HepG2 (cell line): ENCODE data around the gene PYCARD. TPM values are rescaled to one million over a fixed set of nuclear protein-coding genes. Genes with fewer than 3 reads are reported as not detected.

Experiments
- ATAC-seq: fragments of 200-7000 bp; cut with Tn5 transposase; 3 replicates; pipeline ENCODE4 v1.9.1; 2020; ENCODE audit warnings: mild to moderate bottlenecking, moderate library complexity
- BruUV-seq: library from RNA; stranded (reverse); fragments of 400-500 nt; replicated peaks from 2 replicates; lab custom pipeline; 2021; lab: Mats Ljungman, UMichigan
- CTCF ChIA-PET: fragments of 300-600 bp; formaldehyde crosslinking; extraction: SDS; loops from one replicate; lab custom pipeline; 2021; ENCODE audit warnings: low total read pairs, inconsistent platforms, low intra/inter-chr PET ratio; lab: Yijun Ruan, JAX
- POLR2A ChIA-PET: fragments of 350-600 bp; sonication (Branson Sonifier 250); formaldehyde crosslinking; loops from one replicate; lab custom pipeline; 2020; ENCODE audit warnings: antibody characterized with exemption, inconsistent platforms; lab: Yijun Ruan, JAX
- DNase-seq: peaks from one replicate; pipeline ENCODE4 v3.0.0-alpha.2; 2015; ENCODE audit warnings: low spot score
- FAIRE-seq: peaks from 3 replicates; lab custom pipeline; 2011; peaks lifted over from hg19 to GRCh38; lab: Jason Lieb, UNC
- H2AFZ ChIP-seq: one replicate; pipeline ENCODE4 v1.6.1; 2011; ENCODE audit warnings: low read length, inconsistent platforms
- H3K27ac ChIP-seq: fragments of 300-600 bp; 3 replicates; pipeline ENCODE4 v1.8.0; 2011; ENCODE audit warnings: mixed run types, mild to moderate bottlenecking, mixed read lengths, low read length, inconsistent platforms; ENCODE audit not compliant: insufficient read depth; ENCODE audit errors: extremely low read length
- H3K27me3 ChIP-seq, 2 experiments: fragments of 200-600 bp in 1 of 2; 2 replicates in 1 of 2; 3 replicates in 1 of 2; pipeline versions ENCODE4 v1.6.0 to v1.8.0; 2011; ENCODE audit warnings: low read length in 2 of 2, mild to moderate bottlenecking in 2 of 2, moderate library complexity in 2 of 2, inconsistent platforms in 1 of 2; ENCODE audit not compliant: insufficient read depth in 2 of 2, control insufficient read depth in 1 of 2
- H3K36me3 ChIP-seq, 2 experiments: fragments of 200-600 bp in 1 of 2; replicated peaks in 1 of 2; 2 replicates in 1 of 2; 3 replicates in 1 of 2; pipeline versions ENCODE4 v1.5.1 to v1.8.0; 2011; ENCODE audit warnings: low read length in 2 of 2, inconsistent platforms in 1 of 2; ENCODE audit not compliant: insufficient read depth in 2 of 2, control insufficient read depth in 1 of 2
- H3K4me1 ChIP-seq: 2 replicates; pipeline ENCODE4 v1.5.1; 2012; ENCODE audit warnings: low read length, inconsistent platforms; ENCODE audit not compliant: insufficient read depth
- H3K4me2 ChIP-seq: 2 replicates; pipeline ENCODE4 v1.6.0; 2011; ENCODE audit warnings: low read depth, low read length, inconsistent platforms
- H3K4me3 ChIP-seq, 3 experiments: fragments of 200-600 bp in 1 of 3; sonication (generic), shearing (Covaris generic) in 1 of 3; replicated peaks in 1 of 3; 2 replicates each; pipeline ENCODE4 v1.5.1; 2011 to 2016; ENCODE audit warnings: low read length in 3 of 3, inconsistent platforms in 2 of 3, low read depth in 2 of 3, mild to moderate bottlenecking in 2 of 3, control low read depth in 1 of 3, mixed read lengths in 1 of 3; ENCODE audit not compliant: insufficient read depth in 1 of 3
- H3K79me2 ChIP-seq: one replicate; pipeline ENCODE4 v1.6.1; 2011; ENCODE audit warnings: low read length, inconsistent platforms; ENCODE audit not compliant: insufficient read depth
- H3K9ac ChIP-seq: 2 replicates; pipeline ENCODE4 v1.6.0; 2011; ENCODE audit warnings: mild to moderate bottlenecking, low read depth, low read length, inconsistent platforms; ENCODE audit not compliant: insufficient read depth
- H3K9me3 ChIP-seq: 2 replicates; pipeline ENCODE4 v1.5.1; 2012; ENCODE audit warnings: mild to moderate bottlenecking, low read length
- H4K20me1 ChIP-seq: 2 replicates; pipeline ENCODE4 v1.6.0; 2011; ENCODE audit warnings: inconsistent platforms, mild to moderate bottlenecking, low read length, moderate library complexity; ENCODE audit not compliant: insufficient read depth
- FOXA3 ChIP-seq: IDR thresholded peaks from 2 replicates; pipeline ENCODE4 v1.6.1; 2016; ENCODE audit warnings: missing genetic modification reagents, missing compliant biosample characterization
- GTF2F1 ChIP-seq: fragments of 150-350 bp; IDR thresholded peaks from 2 replicates; pipeline ENCODE4 v1.6.1; 2014; ENCODE audit warnings: low read length
- ZNF768 ChIP-seq: sonication (generic); formaldehyde crosslinking; IDR thresholded peaks from 2 replicates; pipeline ENCODE4 v1.4.0; 2020; ENCODE audit warnings: missing genetic modification reagents
- WGBS: methylation state at CpG from one replicate; pipeline ENCODE4 v1.1.6; 2017; ENCODE audit warnings: low lambda C conversion rate; 5-methylcytosine and 5-hydroxymethylcytosine counted together
- in situ Hi-C: cut with HindIII; loops from 2 replicates; pipeline ENCODE4 v1.10.0; 2017; ENCODE audit warnings: low pct_unique_long_range_greater_than_20kb; ENCODE audit not compliant: extremely low pct_ligation_motif_present
- intact Hi-C: fragments of 100-400 bp; cut with micrococcal nuclease; formaldehyde crosslinking; loops from one replicate; pipeline ENCODE4 v1.10.0; 2022; ENCODE audit not compliant: unreplicated experiment
- polyA plus RNA-seq, 8 experiments: library from polyadenylated mRNA; depleted of rRNA in 3 of 8; stranded (reverse) in 7 of 8; unstranded in 1 of 8; fragments of >200 nt; fragmentation: Illumina TruSeq in 4 of 8; extraction: Trizol in 4 of 8; gene quantifications; 2 replicates each; pipeline versions ENCODE4 v1.2.1 to v1.2.3, GENCODE V29; 2011 to 2016; ENCODE audit warnings: low read depth in 4 of 8, missing spikeins in 1 of 8, mixed read lengths in 1 of 8; ENCODE audit not compliant: insufficient read depth in 1 of 8
- total RNA-seq, 5 experiments: library from RNA; depleted of rRNA; stranded (reverse); fragments of >200 nt; fragmentation: Illumina TruSeq; extraction: Trizol; gene quantifications; 2 replicates each; pipeline ENCODE4 v1.2.3, GENCODE V29; 2016; ENCODE audit warnings: low read depth in 1 of 5
- TF ChIP-seq, protein P1 (sequence below): sonication (generic); formaldehyde crosslinking; IDR thresholded peaks from 2 replicates; pipeline ENCODE4 v1.8.1; 2023; ENCODE audit warnings: mild to moderate bottlenecking, missing genetic modification reagents

The PYCARD gene
- total and polyA plus RNA-seq, 2 of the 13 experiments (the other 11 are each of a cell fraction or from before 2014, with no cell fraction given): 4.8 to 9.2 TPM

- H3K79me2 ChIP-seq: no peaks in the 10 kb centered on the region
- no peak for ATAC-seq
- WGBS: 49% methylated on average over 3 of the region's 5 CpGs
- no peaks in the 10 kb centered on the region for H3K9me3 ChIP-seq
- H3K27ac ChIP-seq: no peak overlapping the region
- no peaks in the 10 kb centered on the region for H4K20me1 ChIP-seq
- no peak overlapping the region for H2AFZ ChIP-seq
- DNase-seq: no peak
- no peaks in the 10 kb centered on the region for H3K36me3 ChIP-seq
- H3K4me1 ChIP-seq: no peaks in the 10 kb centered on the region
- TF ChIP-seq ZNF768 (CRISPR knock-in tag): peak; percentile 79
- TF ChIP-seq FOXA3: no peak
- BruUV-seq: no TSS peak
- FAIRE-seq: no peak
- CTCF ChIA-PET: no interaction called here
- no peak overlapping the region for H3K4me2 ChIP-seq
- no peak overlapping the region for H3K4me3 ChIP-seq
- intact Hi-C loops: no loop called here
- no peak overlapping the region for H3K9ac ChIP-seq
- in situ Hi-C loops: loop anchor here (25.0 kb wide), 2 partner anchors 214 to 639 kb away; partner anchors contain the start of genes COX6A2, ZNF267 and ZNF843
- POLR2A ChIA-PET: no interaction called here
- peaks cover 7 to 45% of the 10 kb centered on the region in 2 experiments; a peak in 4 of 5 replicates for H3K27me3 ChIP-seq
These were observed 20.5 kb upstream of the PYCARD start for GRCh38 chr16:31223044-31223443.

GRCh38 chr16:31221357-31222160 is 19.0 kb upstream of the PYCARD start:
- H3K4me2 ChIP-seq: no peak overlapping the region
- no peak for TF ChIP-seq GTF2F1
- TF ChIP-seq, protein P1, sequence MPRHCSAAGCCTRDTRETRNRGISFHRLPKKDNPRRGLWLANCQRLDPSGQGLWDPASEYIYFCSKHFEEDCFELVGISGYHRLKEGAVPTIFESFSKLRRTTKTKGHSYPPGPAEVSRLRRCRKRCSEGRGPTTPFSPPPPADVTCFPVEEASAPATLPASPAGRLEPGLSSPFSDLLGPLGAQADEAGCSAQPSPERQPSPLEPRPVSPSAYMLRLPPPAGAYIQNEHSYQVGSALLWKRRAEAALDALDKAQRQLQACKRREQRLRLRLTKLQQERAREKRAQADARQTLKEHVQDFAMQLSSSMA (CRISPR knock-in tag): peak; percentile 98
- TF ChIP-seq, all 625 proteins: peak for 1
- ChIA-PET POLR2A (interaction anchor here (0.6 to 0.7 kb wide), 2 partner anchors 38 to 286 kb away, joined by 3 to 4 read pairs; no protein-coding TSS in a partner anchor), CTCF (no interaction called here)
- no peak for ATAC-seq
- no peaks in the 10 kb centered on the region for H3K9me3 ChIP-seq
- no peaks in the 10 kb centered on the region for H3K4me1 ChIP-seq
- WGBS: 24% methylated on average over 12 of the region's 12 CpGs
- no peak for FAIRE-seq
- DNase-seq: no peak
- intact Hi-C loops: no loop called here
- no peak overlapping the region for H3K9ac ChIP-seq
- no peak overlapping the region for H3K27ac ChIP-seq
- in situ Hi-C loops: loop anchor here (25.0 kb wide), 2 partner anchors 216 to 641 kb away; partner anchors contain the start of genes COX6A2, ZNF267 and ZNF843
- no TSS peak for BruUV-seq
- H3K36me3 ChIP-seq: no peaks in the 10 kb centered on the region
- H3K79me2 ChIP-seq: no peaks in the 10 kb centered on the region
- no peaks in the 10 kb centered on the region for H4K20me1 ChIP-seq
- no peak overlapping the region for H3K4me3 ChIP-seq
- no peak overlapping the region for H2AFZ ChIP-seq
- H3K27me3 ChIP-seq: peaks cover 13 to 46% of the 10 kb centered on the region in 2 experiments; a peak in 4 of 5 replicates
